ENCODE data around the gene ZNF296. TPM values are rescaled to one million over a fixed set of nuclear protein-coding genes. Genes with fewer than 3 reads are reported as not detected.

Gene ZNF296
- total and polyA plus RNA-seq, 2 of the 8 experiments (the other 6 are each of a cell fraction or from before 2014, with no cell fraction given), result 2.7 to 7.5 TPM

DNA sequence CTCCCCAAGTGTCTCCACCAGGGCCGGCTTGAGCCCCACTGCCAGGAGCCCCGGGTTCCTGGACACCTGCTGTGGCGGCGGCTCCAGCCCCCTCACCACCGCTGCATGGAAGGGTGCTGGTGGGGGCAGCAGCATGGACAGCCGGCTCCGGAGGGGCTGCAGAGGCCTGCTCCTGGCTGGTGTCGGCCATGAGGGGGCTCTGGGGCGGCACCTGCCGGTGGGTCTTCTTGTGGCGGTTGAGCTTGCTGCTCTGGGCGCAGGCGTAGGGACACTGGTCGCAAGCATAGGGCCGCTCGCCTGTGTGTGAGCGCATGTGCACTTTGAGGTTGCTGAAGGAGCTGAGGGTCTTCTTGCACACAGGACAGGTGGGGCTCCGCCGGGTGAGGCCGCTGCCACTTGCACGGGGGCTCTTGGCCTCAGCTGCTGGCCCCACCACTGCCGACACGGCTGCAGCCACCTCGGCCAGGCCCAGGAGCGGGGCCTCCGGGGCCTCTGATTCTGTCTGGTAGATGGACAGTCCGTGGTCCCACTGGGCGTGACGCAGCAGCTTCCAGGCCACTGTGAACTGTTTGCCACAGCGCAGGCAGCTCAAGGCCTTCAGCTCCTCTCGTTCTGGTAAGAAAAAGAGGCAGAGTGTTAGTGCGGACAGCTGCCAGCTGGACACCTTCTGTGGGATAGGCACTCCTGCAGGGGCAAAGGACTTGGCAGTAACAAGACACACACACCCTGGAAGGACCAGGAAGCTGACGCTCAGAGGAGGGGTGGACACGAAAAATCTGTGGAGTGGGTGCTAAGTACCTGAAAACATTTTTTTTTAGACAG lies 4.1 kb downstream of the ZNF296 start:
- H4K5ac ChIP-seq (ENCODE audit: insufficient read length, low read depth, low read length), result no peak overlapping the region
- WGBS, 2 experiments (ENCODE audit: extremely low coverage in 1 of 2, insufficient coverage in 1 of 2, insufficient read length in 1 of 2, insufficient replicate concordance in 2 of 2, low coverage in 1 of 2, low lambda C conversion rate in 2 of 2, missing lambda C conversion rate in 1 of 2), result 91% methylated on average over 32 of the region's 34 CpGs; no CpG with 5 or more reads in 1 of the 2 experiments
- H3K36me3 ChIP-seq (ENCODE audit: control insufficient read depth in 2 of 4, insufficient read depth in 4 of 4, low read length in 3 of 4), result peaks cover 2 to 40% (median 20%) of the 10 kb centered on the region in 4 experiments; a peak in 6 of 8 replicates
- H3K4me3 ChIP-seq (ENCODE audit: extremely low read depth in 1 of 4, insufficient read depth in 2 of 4, low read depth in 3 of 4, low read length in 4 of 4), result no peak overlapping the region
- no peak overlapping the region for H3K4ac ChIP-seq (replicated peaks; ENCODE audit: insufficient read length, low read depth, low read length)
- H2AK5ac ChIP-seq (ENCODE audit: low read depth, low read length), result no peak overlapping the region
- H2BK20ac ChIP-seq (ENCODE audit: low read length), result no peak overlapping the region
- H3K9ac ChIP-seq (replicated peaks in 1 of 4; ENCODE audit: extremely low read depth in 1 of 4, low read depth in 3 of 4, low read length in 3 of 4), result no peak overlapping the region
- no peak overlapping the region for H3K4me2 ChIP-seq (ENCODE audit: insufficient read depth in 1 of 2, low read depth in 2 of 2, low read length in 2 of 2)
- peaks cover 6 to 16% (median 9%) of the 10 kb centered on the region in 4 experiments; a peak in 6 of 7 replicates for H3K4me1 ChIP-seq (replicated peaks in 1 of 4; ENCODE audit: control insufficient read depth in 3 of 4, insufficient read depth in 4 of 4, low read length in 3 of 4)
- no peak overlapping the region for H3K18ac ChIP-seq (ENCODE audit: extremely low read depth, low read length)
- ChIA-PET CTCF (ENCODE audit: partially characterized antibody) (interaction anchor here (0.6 to 2.1 kb wide), 11 partner anchors 10 to 119 kb away, joined by 3 to 11 read pairs (median 4); no protein-coding TSS in a partner anchor), POLR2A (ENCODE audit: partially characterized antibody) (interaction anchor here (0.6 to 3.4 kb wide), 15 partner anchors 11 to 221 kb away, joined by 3 to 16 read pairs (median 3); partner anchors contain the start of gene PPP1R37)
- H2BK120ac ChIP-seq (replicated peaks; ENCODE audit: low read depth, low read length), result no peak overlapping the region
- H3K56ac ChIP-seq (replicated peaks; ENCODE audit: insufficient read length, low read depth, low read length), result no peak overlapping the region
- H3K79me1 ChIP-seq (ENCODE audit: low read depth, low read length), result no peaks in the 10 kb centered on the region
- H3K27ac ChIP-seq (ENCODE audit: low read depth, low read length), result no peak overlapping the region
- H3K79me2 ChIP-seq (ENCODE audit: control insufficient read depth in 1 of 2, insufficient read depth in 2 of 2, low read length in 2 of 2), result peaks cover 0 to 10% of the 10 kb centered on the region in 2 experiments; a peak in 2 of 4 replicates
- H4K91ac ChIP-seq (replicated peaks; ENCODE audit: insufficient read length, low read length), result no peak overlapping the region
- no peak overlapping the region for H2AFZ ChIP-seq (ENCODE audit: low read length)
- no peak overlapping the region for H2BK15ac ChIP-seq (ENCODE audit: low read length)
- H2BK12ac ChIP-seq (ENCODE audit: low read depth, low read length), result no peak overlapping the region
- DNase-seq (ENCODE audit: low read depth in 1 of 2, low spot score in 2 of 2) (peak in 1 of 2 experiments; percentile 60), FAIRE-seq (no peak)
- peaks cover 6% of the 10 kb centered on the region; the same call in 1 of the 2 replicates for H3K23me2 ChIP-seq (ENCODE audit: low read depth, low read length)
- no peak overlapping the region for H3K23ac ChIP-seq (ENCODE audit: insufficient read length)
- H3K14ac ChIP-seq (ENCODE audit: insufficient read length), result no peak overlapping the region
- peaks cover 2 to 5% of the 10 kb centered on the region in 2 experiments for H4K20me1 ChIP-seq (replicated peaks in 1 of 2; ENCODE audit: control insufficient read depth in 1 of 2, insufficient read depth in 2 of 2, low read length in 2 of 2)
- H3K9me3 ChIP-seq (ENCODE audit: insufficient read depth in 2 of 2, low read depth in 1 of 2, low read length in 1 of 2), result no peaks in the 10 kb centered on the region
- H4K8ac ChIP-seq (ENCODE audit: extremely low read depth, insufficient read depth, low read length), result 0 out of 2 replicates have a peak overlapping the region, but pooled peaks have one; percentile 9
- no peak overlapping the region for H2BK5ac ChIP-seq (ENCODE audit: low read depth, low read length)
- H3K27me3 ChIP-seq (replicated peaks in 1 of 4; ENCODE audit: control insufficient read depth in 3 of 4, extremely low read depth in 1 of 4, insufficient read depth in 3 of 4, low read length in 3 of 4), result no peaks in the 10 kb centered on the region
- TF ChIP-seq SRF (IDR thresholded peaks at IDR 0.05; ENCODE audit: low read depth, low read length), result no peak
- TF ChIP-seq RAD21 (IDR thresholded peaks at IDR 0.05 in 1 of 2, conservative IDR thresholded peaks at IDR 0.05 in 1 of 2; ENCODE audit: low read depth in 2 of 2, low read length in 2 of 2), result peak in 1 of 2 experiments; percentile 7; a peak in 1 of 4 replicates
- no peak for TF ChIP-seq SUZ12 (IDR thresholded peaks at IDR 0.05; ENCODE audit: low read length)
- TF ChIP-seq, protein P1, sequence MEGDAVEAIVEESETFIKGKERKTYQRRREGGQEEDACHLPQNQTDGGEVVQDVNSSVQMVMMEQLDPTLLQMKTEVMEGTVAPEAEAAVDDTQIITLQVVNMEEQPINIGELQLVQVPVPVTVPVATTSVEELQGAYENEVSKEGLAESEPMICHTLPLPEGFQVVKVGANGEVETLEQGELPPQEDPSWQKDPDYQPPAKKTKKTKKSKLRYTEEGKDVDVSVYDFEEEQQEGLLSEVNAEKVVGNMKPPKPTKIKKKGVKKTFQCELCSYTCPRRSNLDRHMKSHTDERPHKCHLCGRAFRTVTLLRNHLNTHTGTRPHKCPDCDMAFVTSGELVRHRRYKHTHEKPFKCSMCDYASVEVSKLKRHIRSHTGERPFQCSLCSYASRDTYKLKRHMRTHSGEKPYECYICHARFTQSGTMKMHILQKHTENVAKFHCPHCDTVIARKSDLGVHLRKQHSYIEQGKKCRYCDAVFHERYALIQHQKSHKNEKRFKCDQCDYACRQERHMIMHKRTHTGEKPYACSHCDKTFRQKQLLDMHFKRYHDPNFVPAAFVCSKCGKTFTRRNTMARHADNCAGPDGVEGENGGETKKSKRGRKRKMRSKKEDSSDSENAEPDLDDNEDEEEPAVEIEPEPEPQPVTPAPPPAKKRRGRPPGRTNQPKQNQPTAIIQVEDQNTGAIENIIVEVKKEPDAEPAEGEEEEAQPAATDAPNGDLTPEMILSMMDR (IDR thresholded peaks at IDR 0.05; ENCODE audit: control extremely low read depth in 1 of 3, insufficient read depth in 1 of 3, low read depth in 1 of 3, low read length in 3 of 3), result peak in 2 of 3 experiments; percentile 6 to 17; a peak in 1 of 4 replicates
- TF ChIP-seq SIN3A (conservative IDR thresholded peaks at IDR 0.05 in 1 of 2, IDR thresholded peaks at IDR 0.05 in 1 of 2; ENCODE audit: low read depth in 1 of 2, low read length in 2 of 2), result no peak
- TF ChIP-seq NANOG (IDR thresholded peaks at IDR 0.05; ENCODE audit: insufficient read depth, low read depth, low read length, poor library complexity, severe bottlenecking), result no peak
- no peak for TF ChIP-seq CHD2 (IDR thresholded peaks at IDR 0.05; ENCODE audit: low read length)

All from H1 (cell line).